ENCODE results near the gene CMSS1.

GRCh38 chr3:100099621-100100020 lies 282.0 kb downstream of the CMSS1 start:
- TF ChIP-seq, protein P1, sequence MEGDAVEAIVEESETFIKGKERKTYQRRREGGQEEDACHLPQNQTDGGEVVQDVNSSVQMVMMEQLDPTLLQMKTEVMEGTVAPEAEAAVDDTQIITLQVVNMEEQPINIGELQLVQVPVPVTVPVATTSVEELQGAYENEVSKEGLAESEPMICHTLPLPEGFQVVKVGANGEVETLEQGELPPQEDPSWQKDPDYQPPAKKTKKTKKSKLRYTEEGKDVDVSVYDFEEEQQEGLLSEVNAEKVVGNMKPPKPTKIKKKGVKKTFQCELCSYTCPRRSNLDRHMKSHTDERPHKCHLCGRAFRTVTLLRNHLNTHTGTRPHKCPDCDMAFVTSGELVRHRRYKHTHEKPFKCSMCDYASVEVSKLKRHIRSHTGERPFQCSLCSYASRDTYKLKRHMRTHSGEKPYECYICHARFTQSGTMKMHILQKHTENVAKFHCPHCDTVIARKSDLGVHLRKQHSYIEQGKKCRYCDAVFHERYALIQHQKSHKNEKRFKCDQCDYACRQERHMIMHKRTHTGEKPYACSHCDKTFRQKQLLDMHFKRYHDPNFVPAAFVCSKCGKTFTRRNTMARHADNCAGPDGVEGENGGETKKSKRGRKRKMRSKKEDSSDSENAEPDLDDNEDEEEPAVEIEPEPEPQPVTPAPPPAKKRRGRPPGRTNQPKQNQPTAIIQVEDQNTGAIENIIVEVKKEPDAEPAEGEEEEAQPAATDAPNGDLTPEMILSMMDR (IDR thresholded peaks at IDR 0.05 in 4 of 5, conservative IDR thresholded peaks at IDR 0.05 in 1 of 5) = no peak
- no peak for TF ChIP-seq POLR2A (IDR thresholded peaks at IDR 0.05)
